NCI-H345 treated with DMSO at 0.1 percent for 48 hours (cell line): ENCODE measurements around the gene AKAP13.
"Not testable (repeated sequence)": the region's sequence is repeated elsewhere in the genome, so short reads cannot be mapped to it uniquely, and the experiment has no call there.

ENCODE experiments used
- DNase-seq: peaks from one replicate; lab custom pipeline; 2025; ENCODE audit not compliant: unreplicated experiment; lab: John Stamatoyannopoulos, UW

Gene AKAP13

GRCh38 chr15:85781099-85781498 lies 400.7 kb downstream of the AKAP13 start:
- no peak for DNase-seq

GRCh38 chr15:85782064-85782463 lies 401.7 kb downstream of the AKAP13 start:
- no peak for DNase-seq

- peak; percentile 78 for DNase-seq
These were observed 405.7 kb downstream of the AKAP13 start for GRCh38 chr15:85785887-85786780.

- peak; percentile 52 for DNase-seq
These were observed 406.3 kb downstream of the AKAP13 start for GRCh38 chr15:85786781-85787114.

GRCh38 chr15:85788771-85789495 lies 408.5 kb downstream of the AKAP13 start:
- no peak for DNase-seq

- DNase-seq, result no peak
These were observed 409.1 kb downstream of the AKAP13 start for GRCh38 chr15:85789496-85789875.

GRCh38 chr15:85792102-85792731 lies 411.8 kb downstream of the AKAP13 start:
- DNase-seq, result no peak

GRCh38 chr15:85792912-85793590 lies 412.6 kb downstream of the AKAP13 start:
- DNase-seq, result no peak

GRCh38 chr15:85793641-85794597 lies 413.5 kb downstream of the AKAP13 start:
- no peak for DNase-seq

GRCh38 chr15:85794598-85795336 lies 414.4 kb downstream of the AKAP13 start, which contains the start of gene KLHL25:
KLHL25 (minus strand) TSS chr15:85794925; CDS start chr15:85769810, 25,115 bp downstream.
- peak; percentile 63 for DNase-seq

- DNase-seq, result no peak
These were observed 415.2 kb downstream of the AKAP13 start for GRCh38 chr15:85795337-85796305.

GRCh38 chr15:85796371-85796770 lies 416.0 kb downstream of the AKAP13 start:
- DNase-seq, result not testable (repeated sequence)
